Measurements from ENCODE around the gene SCRN3. TPM values are rescaled to one million over a fixed set of nuclear protein-coding genes. Genes with fewer than 3 reads are reported as not detected.

SCRN3 gene
- polyA plus RNA-seq, 1 of the 3 experiments (the other 2 are of a cell fraction), result 14.7 TPM

GRCh38 chr2:174477759-174478158 is 82.2 kb downstream of the SCRN3 start (continued):
- TF ChIP-seq TAF1 (IDR thresholded peaks at IDR 0.05; ENCODE audit: borderline replicate concordance, low read depth, low read length) (no peak), RFX5 (IDR thresholded peaks at IDR 0.05; ENCODE audit: low read length) (no peak), EP300 (IDR thresholded peaks at IDR 0.05; ENCODE audit: borderline replicate concordance in 1 of 2, low read depth in 1 of 2, low read length in 1 of 2) (no peak), RAD21 (IDR thresholded peaks at IDR 0.05; ENCODE audit: low read length) (no peak), PBX3 (IDR thresholded peaks at IDR 0.05) (no peak), MAX (IDR thresholded peaks at IDR 0.05; ENCODE audit: low read depth) (no peak)

Other genes with a start within 250 kb of the SCRN3 start
- gene OLA1, start 147.2 kb upstream of the SCRN3 start, polyA plus RNA-seq (2012; rRNA removed), result 46.9 and 63.0 TPM in 2 replicates
- gene SP9, start 60.8 kb upstream of the SCRN3 start, polyA plus RNA-seq (2012; rRNA removed), result not detected in 2 replicates
- 3.5 and 7.8 TPM in 2 replicates for gene GPR155, start 91.3 kb downstream of the SCRN3 start, polyA plus RNA-seq (2012; rRNA removed)
- 48.2 and 56.7 TPM in 2 replicates for gene WIPF1, start 202.1 kb downstream of the SCRN3 start, polyA plus RNA-seq (2012; rRNA removed)

Measured in SK-N-SH (cell line).